C4-2B (cell line): ENCODE results near the gene PARVB.

Source experiments
- CTCF ChIP-seq: fragments of 450-650 bp; conservative IDR thresholded peaks from 2 replicates; pipeline ENCODE4 v1.5.1; 2017; ENCODE audit warnings: mild to moderate bottlenecking
- ZFX ChIP-seq: fragments of 450-650 bp; IDR thresholded peaks from 2 replicates; pipeline ENCODE4 v1.6.1; 2017

- TF ChIP-seq CTCF (no peak), ZFX (no peak)
Observed at GRCh38 chr22:44192098-44192815, 168.2 kb downstream of the PARVB start.
